Pancreas (tissue), 10 donors: ENCODE measurements around the gene NIP7. TPM values are rescaled to one million over a fixed set of nuclear protein-coding genes. Genes with fewer than 3 reads are reported as not detected.
A peak's percentile ranks its signal among the peaks of the same experiment; 100 is the strongest.

Source experiments
- ATAC-seq, 4 donors: fragments of 200-7000 bp; cut with Tn5 transposase; one replicate each; pipeline versions ENCODE4 v1.8.0 to v1.9.1; 2020; ENCODE audit warnings: mild to moderate bottlenecking in 4 of 4, moderate library complexity in 4 of 4
- DNase-seq, 6 donors: peaks; one replicate each; pipeline ENCODE4 v3.0.0-alpha.2; 2020
- FAIRE-seq: peaks from 2 replicates; lab custom pipeline; 2012; peaks lifted over from hg19 to GRCh38; lab: Jason Lieb, UNC
- H3K27ac ChIP-seq, 4 donors: fragments of 200-600 bp; sonication (generic); 1 replicate in 3 of 4; 2 replicates in 1 of 4; pipeline versions ENCODE4 v1.5.0 to v1.8.0; 2020
- H3K27me3 ChIP-seq, 4 donors: fragments of 200-600 bp; one replicate each; pipeline ENCODE4 v1.8.0; 2021
- H3K36me3 ChIP-seq, 3 donors: fragments of 200-600 bp; sonication (generic) in 1 of 3; one replicate each; pipeline versions ENCODE4 v1.5.0 to v1.8.0; 2020 to 2021
- H3K4me1 ChIP-seq, 3 donors: fragments of 200-600 bp; one replicate each; pipeline ENCODE4 v1.8.0; 2021
- H3K4me3 ChIP-seq, 4 donors: fragments of 200-600 bp; sonication (generic) in 2 of 4; one replicate each; pipeline versions ENCODE4 v1.5.0 to v1.8.0; 2020 to 2021
- H3K9me3 ChIP-seq, 4 donors: fragments of 200-600 bp; one replicate each; pipeline ENCODE4 v1.8.0; 2021
- WGBS, 2 donors: extraction: QIAGEN DNeasy Blood & Tissue Kit; methylation state at CpG; one replicate each; pipeline ENCODE4 v1.1.7; 2013; 5-methylcytosine and 5-hydroxymethylcytosine counted together
- intact Hi-C, 3 donors: fragments of 100-400 bp; cut with DNase I; formaldehyde crosslinking; loops; one replicate each; pipeline versions ENCODE4 v1.11.1 to v1.14.2; 2022
- polyA plus RNA-seq, 2 donors: library from polyadenylated mRNA; stranded (reverse); fragments of 200-250 nt; gene quantifications; one replicate each; pipeline ENCODE4 v1.2.3, GENCODE V29; 2013
- total RNA-seq, 6 donors: library from RNA; stranded (reverse); fragmentation: NEBNext Ultra II Directional in 4 of 6; extraction: Animal tissue kit (Norgen Biotek cat#: 25700) in 4 of 6; gene quantifications; one replicate each; pipeline versions ENCODE4 v1.2.1 to v1.2.4, GENCODE V29; 2021 to 2023
- TF ChIP-seq, protein P1 (sequence below), 4 donors: fragments of 200-600 bp; sonication (generic) in 3 of 4; IDR thresholded peaks; one replicate each; pipeline versions ENCODE4 v1.5.0 to v1.8.0; 2021; ENCODE audit warnings: antibody characterized with exemption in 4 of 4
- donor health status: healthy with polysubstance abuse.
- donor health status: DM: no; HTN: no; CAD: no; lungs with moderate emphysema.
- donor health status: DM: no; HTN: no; CAD: no.
- donor health status: control.
- donor health status: control.
- donor health status: Bipolar disorder and iron deficiency.
- donor health status: DM: yes; HTN: yes; CAD: no.
- donor health status: DM: no; HTN: no; CAD: no.
- donor health status: DM: no; HTN: no; CAD: no.
- donor health status: DM: yes; HTN: yes; CAD: no.

The NIP7 gene
- total and polyA plus RNA-seq, 8 donors: 4.7 to 9.4 (median 7.1) TPM

GRCh38 chr16:69320740-69321073 is 18.9 kb upstream of the NIP7 start:
- H3K4me1 ChIP-seq: peaks cover 7 to 14% (median 12%) of the 10 kb centered on the region in 3 donors
- 86 to 90% methylated on average over 13 of the region's 13 CpGs for WGBS, 2 donors

GRCh38 chr16:69321080-69321479 is 18.5 kb upstream of the NIP7 start:
- TF ChIP-seq, protein P1, sequence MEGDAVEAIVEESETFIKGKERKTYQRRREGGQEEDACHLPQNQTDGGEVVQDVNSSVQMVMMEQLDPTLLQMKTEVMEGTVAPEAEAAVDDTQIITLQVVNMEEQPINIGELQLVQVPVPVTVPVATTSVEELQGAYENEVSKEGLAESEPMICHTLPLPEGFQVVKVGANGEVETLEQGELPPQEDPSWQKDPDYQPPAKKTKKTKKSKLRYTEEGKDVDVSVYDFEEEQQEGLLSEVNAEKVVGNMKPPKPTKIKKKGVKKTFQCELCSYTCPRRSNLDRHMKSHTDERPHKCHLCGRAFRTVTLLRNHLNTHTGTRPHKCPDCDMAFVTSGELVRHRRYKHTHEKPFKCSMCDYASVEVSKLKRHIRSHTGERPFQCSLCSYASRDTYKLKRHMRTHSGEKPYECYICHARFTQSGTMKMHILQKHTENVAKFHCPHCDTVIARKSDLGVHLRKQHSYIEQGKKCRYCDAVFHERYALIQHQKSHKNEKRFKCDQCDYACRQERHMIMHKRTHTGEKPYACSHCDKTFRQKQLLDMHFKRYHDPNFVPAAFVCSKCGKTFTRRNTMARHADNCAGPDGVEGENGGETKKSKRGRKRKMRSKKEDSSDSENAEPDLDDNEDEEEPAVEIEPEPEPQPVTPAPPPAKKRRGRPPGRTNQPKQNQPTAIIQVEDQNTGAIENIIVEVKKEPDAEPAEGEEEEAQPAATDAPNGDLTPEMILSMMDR (IDR thresholded peaks at IDR 0.05): no peak
- DNase-seq (peak in 1 of 6 donors; percentile 26), ATAC-seq (no peak), FAIRE-seq (no peak)
- intact Hi-C loops: no loop called here
- 92 to 93% methylated on average over 22 of the region's 22 CpGs for WGBS, 2 donors
- peaks cover 4 to 15% (median 8%) of the 10 kb centered on the region in 3 donors for H3K4me1 ChIP-seq
- no peaks in the 10 kb centered on the region for H3K27me3 ChIP-seq
- no peaks in the 10 kb centered on the region for H3K9me3 ChIP-seq
- peaks cover 9 to 77% (median 52%) of the 10 kb centered on the region in 3 donors for H3K36me3 ChIP-seq
- H3K4me3 ChIP-seq: no peak overlapping the region
- H3K27ac ChIP-seq: no peak overlapping the region

More at GRCh38 chr16:69320740-69321073, 18.9 kb upstream of the NIP7 start:
- H3K27me3 ChIP-seq: no peaks in the 10 kb centered on the region
- no peak for FAIRE-seq
- H3K27ac ChIP-seq: no peak overlapping the region
- TF ChIP-seq, protein P1 (IDR thresholded peaks at IDR 0.05): no peak
- no peak for ATAC-seq
- peak in 1 of 6 donors; percentile 29 for DNase-seq
- intact Hi-C loops: no loop called here
- H3K36me3 ChIP-seq: peaks cover 9 to 74% (median 52%) of the 10 kb centered on the region in 3 donors
- no peaks in the 10 kb centered on the region for H3K9me3 ChIP-seq
- no peak overlapping the region for H3K4me3 ChIP-seq

DNA sequence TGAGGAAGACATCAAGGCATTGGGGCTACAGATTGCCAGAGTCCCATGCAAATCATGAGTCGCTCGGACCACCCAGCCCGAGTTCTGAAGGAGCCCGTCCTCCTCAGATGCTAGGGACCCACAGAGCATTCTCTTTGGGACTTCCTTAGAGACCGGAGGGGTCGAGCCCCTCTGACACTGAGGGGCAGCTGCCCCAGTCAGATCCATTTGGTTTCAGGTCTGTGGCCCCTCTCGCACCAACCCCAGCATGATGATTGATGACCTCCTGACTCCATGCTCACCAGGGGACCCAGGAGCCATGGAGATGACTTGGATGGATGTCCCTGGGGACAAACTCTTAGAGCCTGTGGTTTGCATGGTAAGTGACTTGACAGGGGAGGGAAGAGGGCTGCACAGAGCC is 17.2 kb upstream of the NIP7 start:
- intact Hi-C loops: no loop called here
- ATAC-seq (no peak), DNase-seq (peak in 1 of 6 donors; percentile 7), FAIRE-seq (no peak)
- Histone ChIP-seq H3K27ac (no peak overlapping the region), H3K4me3 (no peak overlapping the region), H3K27me3 (no peaks in the 10 kb centered on the region), H3K9me3 (no peaks in the 10 kb centered on the region), H3K4me1 (peaks cover 6 to 23% (median 15%) of the 10 kb centered on the region in 3 donors), H3K36me3 (peaks cover 9 to 72% (median 52%) of the 10 kb centered on the region in 3 donors)
- WGBS, 2 donors: 88 to 94% methylated on average over 7 of the region's 7 CpGs
- TF ChIP-seq, protein P1 (IDR thresholded peaks at IDR 0.05): no peak

GRCh38 chr16:69323415-69323814 is 16.2 kb upstream of the NIP7 start:
- H3K27me3 ChIP-seq: no peaks in the 10 kb centered on the region
- H3K9me3 ChIP-seq: no peaks in the 10 kb centered on the region
- H3K27ac ChIP-seq: no peak overlapping the region
- H3K4me3 ChIP-seq: no peak overlapping the region
- DNase-seq: peak in 2 of 6 donors; percentile 15 to 38
- FAIRE-seq: no peak
- 90 to 95% methylated on average over 14 of the region's 14 CpGs for WGBS, 2 donors
- intact Hi-C loops: no loop called here
- H3K4me1 ChIP-seq: peaks cover 8 to 33% (median 23%) of the 10 kb centered on the region in 3 donors
- TF ChIP-seq, protein P1 (IDR thresholded peaks at IDR 0.05): no peak
- H3K36me3 ChIP-seq: peaks cover 9 to 67% (median 52%) of the 10 kb centered on the region in 3 donors
- no peak for ATAC-seq

DNA sequence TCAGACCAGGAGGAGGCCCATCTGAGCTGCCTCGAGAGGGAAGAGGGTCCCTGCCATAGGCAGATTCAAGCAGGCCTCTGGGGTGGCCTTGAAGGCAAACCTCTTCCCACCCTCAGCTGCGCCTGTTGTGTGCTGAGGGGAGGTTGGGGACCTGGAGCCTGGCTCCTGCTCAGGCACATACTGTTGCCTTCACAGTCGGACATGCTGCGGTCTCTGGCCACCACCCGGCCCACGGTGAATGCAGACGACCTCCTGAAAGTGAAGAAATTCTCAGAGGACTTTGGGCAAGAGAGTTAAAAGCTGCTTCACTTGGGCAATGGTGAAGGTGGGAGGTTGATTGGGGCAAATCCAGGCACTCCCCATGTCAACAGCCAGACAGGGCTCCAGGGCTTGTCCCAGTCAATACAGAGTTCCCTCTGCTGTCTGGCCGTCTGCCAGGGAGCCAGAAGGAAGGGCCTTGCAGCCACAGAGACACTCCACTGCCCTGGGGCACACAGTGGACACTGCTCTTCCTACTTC is 15.5 kb upstream of the NIP7 start:
- no peak overlapping the region for H3K4me3 ChIP-seq
- TF ChIP-seq, protein P1 (IDR thresholded peaks at IDR 0.05): no peak
- H3K27ac ChIP-seq: no peak overlapping the region
- H3K27me3 ChIP-seq: no peaks in the 10 kb centered on the region
- FAIRE-seq (no peak), ATAC-seq (peak in 3 of 4 donors; percentile 57 to 69 (median 65)), DNase-seq (peak in 5 of 6 donors; percentile 53 to 89 (median 78))
- intact Hi-C loops: no loop called here
- WGBS, 2 donors: 73 to 85% methylated on average over 8 of the region's 8 CpGs
- peaks cover 9 to 32% (median 30%) of the 10 kb centered on the region in 3 donors for H3K4me1 ChIP-seq
- H3K36me3 ChIP-seq: peaks cover 9 to 62% (median 50%) of the 10 kb centered on the region in 3 donors
- no peaks in the 10 kb centered on the region for H3K9me3 ChIP-seq
